Measurements from ENCODE around the gene BTN3A1.

DNA sequence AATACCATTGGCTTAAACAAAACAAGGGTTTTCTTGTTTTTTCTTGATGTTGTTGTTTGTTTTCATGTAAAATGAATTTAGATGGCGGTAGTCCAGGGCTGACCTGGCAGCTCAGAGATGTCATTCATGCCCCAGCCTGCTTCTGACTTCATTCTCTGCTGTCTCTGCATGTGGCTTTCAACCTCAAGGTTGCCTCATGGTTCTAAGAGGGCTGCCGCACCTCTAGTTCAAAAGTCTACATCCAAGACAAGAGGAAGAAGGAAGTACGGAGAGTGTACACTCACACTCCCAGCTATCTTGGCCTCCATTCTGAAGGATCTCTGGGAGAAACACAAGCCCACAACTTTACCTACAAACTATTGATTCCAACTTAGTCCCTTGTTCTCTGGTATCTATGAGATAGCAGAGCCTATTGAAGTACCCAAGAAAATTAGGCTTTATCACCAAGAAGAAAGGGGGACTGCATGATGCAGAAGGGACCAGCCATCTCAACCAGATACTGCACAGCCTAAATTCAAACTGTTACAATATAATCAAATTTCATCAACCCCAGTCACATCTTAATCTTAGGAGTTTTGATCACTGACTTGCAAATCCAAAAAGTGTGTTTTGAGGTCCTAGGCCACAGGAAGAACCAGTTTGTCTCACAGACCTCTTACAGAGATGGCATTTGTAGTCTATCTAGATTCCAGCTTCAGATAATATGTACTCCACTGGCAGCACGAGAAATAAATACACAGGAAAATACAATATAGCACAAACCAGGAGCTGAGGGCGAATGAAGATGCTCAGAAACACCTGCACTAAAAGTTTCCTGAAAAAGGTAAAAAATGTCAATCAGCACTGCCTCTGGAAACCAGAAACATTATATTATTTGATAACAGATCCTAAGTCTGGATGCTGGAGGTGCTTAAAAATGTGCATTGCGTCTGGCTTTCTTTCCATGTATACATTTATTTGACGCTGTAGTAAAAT is 37.4 kb downstream of the BTN3A1 start:
- no peak for TF ChIP-seq ZNF169 (tag by site-specific recombination; IDR thresholded peaks at IDR 0.05)
- no peak for TF ChIP-seq ZNF302 (tag by site-specific recombination; IDR thresholded peaks at IDR 0.05; ENCODE audit: low read depth)
- TF ChIP-seq ZEB2 (tag by site-specific recombination; IDR thresholded peaks at IDR 0.05): no peak
- TF ChIP-seq, protein P1, sequence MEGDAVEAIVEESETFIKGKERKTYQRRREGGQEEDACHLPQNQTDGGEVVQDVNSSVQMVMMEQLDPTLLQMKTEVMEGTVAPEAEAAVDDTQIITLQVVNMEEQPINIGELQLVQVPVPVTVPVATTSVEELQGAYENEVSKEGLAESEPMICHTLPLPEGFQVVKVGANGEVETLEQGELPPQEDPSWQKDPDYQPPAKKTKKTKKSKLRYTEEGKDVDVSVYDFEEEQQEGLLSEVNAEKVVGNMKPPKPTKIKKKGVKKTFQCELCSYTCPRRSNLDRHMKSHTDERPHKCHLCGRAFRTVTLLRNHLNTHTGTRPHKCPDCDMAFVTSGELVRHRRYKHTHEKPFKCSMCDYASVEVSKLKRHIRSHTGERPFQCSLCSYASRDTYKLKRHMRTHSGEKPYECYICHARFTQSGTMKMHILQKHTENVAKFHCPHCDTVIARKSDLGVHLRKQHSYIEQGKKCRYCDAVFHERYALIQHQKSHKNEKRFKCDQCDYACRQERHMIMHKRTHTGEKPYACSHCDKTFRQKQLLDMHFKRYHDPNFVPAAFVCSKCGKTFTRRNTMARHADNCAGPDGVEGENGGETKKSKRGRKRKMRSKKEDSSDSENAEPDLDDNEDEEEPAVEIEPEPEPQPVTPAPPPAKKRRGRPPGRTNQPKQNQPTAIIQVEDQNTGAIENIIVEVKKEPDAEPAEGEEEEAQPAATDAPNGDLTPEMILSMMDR (tag by site-specific recombination; IDR thresholded peaks at IDR 0.05): no peak
- TF ChIP-seq ZNF175 (tag by site-specific recombination; IDR thresholded peaks at IDR 0.05): no peak
- no peak for TF ChIP-seq ZFP37 (tag by site-specific recombination; IDR thresholded peaks at IDR 0.05)
